ENCODE measurements around the gene RARA. TPM values are rescaled to one million over a fixed set of nuclear protein-coding genes. Genes with fewer than 3 reads are reported as not detected.
"Not testable (repeated sequence)": the region's sequence is repeated elsewhere in the genome, so short reads cannot be mapped to it uniquely, and the experiment has no call there.

Gene RARA
- total RNA-seq, 1 experiment from 2014 or later = 35.1 TPM

DNA sequence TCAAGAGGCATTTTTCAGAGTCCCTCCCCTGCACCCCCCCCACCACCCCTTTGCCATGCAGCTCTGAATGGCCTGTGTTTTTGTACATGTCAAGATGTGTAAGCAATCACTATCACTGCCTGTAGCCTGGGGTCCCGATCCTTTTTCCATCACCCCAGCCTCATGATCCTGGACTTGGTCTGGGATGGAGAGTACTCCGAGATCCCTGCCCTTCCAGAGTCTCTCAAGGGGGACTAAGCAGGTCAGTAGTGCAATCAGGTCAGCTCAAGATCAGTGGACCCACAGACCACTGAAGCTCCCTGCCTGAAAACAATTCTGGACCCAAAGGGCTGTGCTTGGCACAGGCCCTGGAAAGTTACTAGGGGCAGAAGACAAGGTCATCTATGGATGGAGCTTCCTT lies 63.1 kb downstream of the RARA start:
- BruUV-seq (replicated peaks) = no TSS peak
- no peak for ATAC-seq
- POLR2A ChIA-PET = no interaction called here

DNA sequence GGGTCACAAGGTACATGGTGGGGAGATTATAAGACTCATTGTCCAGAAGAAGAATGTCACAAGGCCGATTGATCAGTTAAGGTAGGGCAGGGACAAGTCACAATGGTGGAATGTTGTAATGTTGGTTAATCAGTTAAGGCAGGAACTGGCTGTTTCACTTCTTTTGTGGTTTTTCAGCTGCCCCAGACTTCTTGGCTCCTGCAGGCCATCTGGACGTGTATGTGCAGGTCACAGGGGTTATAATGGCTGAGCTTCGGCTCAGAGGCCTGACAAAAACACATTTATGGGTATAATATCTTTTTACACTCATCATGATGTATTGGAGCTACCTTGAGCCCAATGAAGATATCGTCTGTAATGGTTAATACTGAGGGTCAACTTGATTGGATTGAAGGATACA lies 63.7 kb downstream of the RARA start:
- H3K4me2 ChIP-seq (ENCODE audit: low read length); RAD21 ChIA-PET (ENCODE audit: low non-redundant PET in 1 of 2, low total read pairs in 2 of 2, uncharacterized antibody in 2 of 2, unreplicated experiment in 2 of 2); H3K9me3 ChIP-seq (ENCODE audit: control insufficient read depth in 1 of 2, insufficient read depth in 1 of 2, low read depth in 1 of 2, low read length in 2 of 2); H2AFZ ChIP-seq (ENCODE audit: low read depth, low read length, poor library complexity, severe bottlenecking); H3K9ac ChIP-seq (ENCODE audit: low read length); BruUV-seq (replicated peaks); intact Hi-C loops (cut with micrococcal nuclease); H4K20me1 ChIP-seq (ENCODE audit: insufficient read depth); H3K36me3 ChIP-seq (ENCODE audit: control insufficient read depth in 1 of 2, insufficient read depth in 2 of 2, low read length in 2 of 2); H3K27me3 ChIP-seq (ENCODE audit: insufficient read depth, low read length); H3K4me1 ChIP-seq (ENCODE audit: control insufficient read depth in 1 of 2, insufficient read depth in 2 of 2, low read length in 2 of 2); H3K79me2 ChIP-seq (ENCODE audit: insufficient read depth, low read length); CTCF ChIA-PET; ATAC-seq; DNase-seq (ENCODE audit: low read depth, low spot score); H3K9me2 ChIP-seq (ENCODE audit: insufficient read depth); POLR2A ChIA-PET; H3K27ac ChIP-seq (ENCODE audit: low read depth, low read length); H3K4me3 ChIP-seq (replicated peaks in 1 of 2; ENCODE audit: low read depth in 1 of 2, low read length in 2 of 2): not testable (repeated sequence)

More for the DNA sequence above, 63.1 kb downstream of the RARA start:
- intact Hi-C loops (cut with micrococcal nuclease) = no loop called here
- Histone ChIP-seq H3K79me2 (ENCODE audit: insufficient read depth, low read length) (no peaks in the 10 kb centered on the region), H2AFZ (ENCODE audit: low read depth, low read length, poor library complexity, severe bottlenecking) (no peak overlapping the region), H3K27ac (ENCODE audit: low read depth, low read length) (no peak overlapping the region), H3K9me2 (ENCODE audit: insufficient read depth) (no peaks in the 10 kb centered on the region), H3K27me3 (ENCODE audit: insufficient read depth, low read length) (no peaks in the 10 kb centered on the region), H3K9ac (ENCODE audit: low read length) (no peak overlapping the region), H3K4me3 (replicated peaks in 1 of 2; ENCODE audit: low read depth in 1 of 2, low read length in 2 of 2) (no peak overlapping the region), H4K20me1 (ENCODE audit: insufficient read depth) (no peaks in the 10 kb centered on the region), H3K4me2 (ENCODE audit: low read length) (no peak overlapping the region), H3K36me3 (ENCODE audit: control insufficient read depth in 1 of 2, insufficient read depth in 2 of 2, low read length in 2 of 2) (no peaks in the 10 kb centered on the region), H3K9me3 (ENCODE audit: control insufficient read depth in 1 of 2, insufficient read depth in 1 of 2, low read depth in 1 of 2, low read length in 2 of 2) (no peaks in the 10 kb centered on the region), H3K4me1 (ENCODE audit: control insufficient read depth in 1 of 2, insufficient read depth in 2 of 2, low read length in 2 of 2) (no peaks in the 10 kb centered on the region)
- RAD21 ChIA-PET (ENCODE audit: low non-redundant PET in 1 of 2, low total read pairs in 2 of 2, uncharacterized antibody in 2 of 2, unreplicated experiment in 2 of 2) = no interaction called here
- TF ChIP-seq EZH2phosphoT487 (IDR thresholded peaks at IDR 0.05; ENCODE audit: borderline replicate concordance) = no peak
- TF ChIP-seq EGR1 (IDR thresholded peaks at IDR 0.05; ENCODE audit: low read depth) = no peak
- no peak for TF ChIP-seq JUND (IDR thresholded peaks at IDR 0.05)
- TF ChIP-seq, protein P1, sequence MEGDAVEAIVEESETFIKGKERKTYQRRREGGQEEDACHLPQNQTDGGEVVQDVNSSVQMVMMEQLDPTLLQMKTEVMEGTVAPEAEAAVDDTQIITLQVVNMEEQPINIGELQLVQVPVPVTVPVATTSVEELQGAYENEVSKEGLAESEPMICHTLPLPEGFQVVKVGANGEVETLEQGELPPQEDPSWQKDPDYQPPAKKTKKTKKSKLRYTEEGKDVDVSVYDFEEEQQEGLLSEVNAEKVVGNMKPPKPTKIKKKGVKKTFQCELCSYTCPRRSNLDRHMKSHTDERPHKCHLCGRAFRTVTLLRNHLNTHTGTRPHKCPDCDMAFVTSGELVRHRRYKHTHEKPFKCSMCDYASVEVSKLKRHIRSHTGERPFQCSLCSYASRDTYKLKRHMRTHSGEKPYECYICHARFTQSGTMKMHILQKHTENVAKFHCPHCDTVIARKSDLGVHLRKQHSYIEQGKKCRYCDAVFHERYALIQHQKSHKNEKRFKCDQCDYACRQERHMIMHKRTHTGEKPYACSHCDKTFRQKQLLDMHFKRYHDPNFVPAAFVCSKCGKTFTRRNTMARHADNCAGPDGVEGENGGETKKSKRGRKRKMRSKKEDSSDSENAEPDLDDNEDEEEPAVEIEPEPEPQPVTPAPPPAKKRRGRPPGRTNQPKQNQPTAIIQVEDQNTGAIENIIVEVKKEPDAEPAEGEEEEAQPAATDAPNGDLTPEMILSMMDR (IDR thresholded peaks at IDR 0.05 in 2 of 3, conservative IDR thresholded peaks at IDR 0.05 in 1 of 3; ENCODE audit: borderline replicate concordance in 1 of 3, insufficient read depth in 1 of 3, low read depth in 2 of 3, low read length in 2 of 3) = no peak
- no peak for TF ChIP-seq SIN3A (IDR thresholded peaks at IDR 0.05; ENCODE audit: low read depth)
- no peak for TF ChIP-seq ZNF274 (IDR thresholded peaks at IDR 0.05; ENCODE audit: low read depth, low read length)
- TF ChIP-seq CBX3 (IDR thresholded peaks at IDR 0.05; ENCODE audit: low read depth) = no peak
- TF ChIP-seq, protein P2, sequence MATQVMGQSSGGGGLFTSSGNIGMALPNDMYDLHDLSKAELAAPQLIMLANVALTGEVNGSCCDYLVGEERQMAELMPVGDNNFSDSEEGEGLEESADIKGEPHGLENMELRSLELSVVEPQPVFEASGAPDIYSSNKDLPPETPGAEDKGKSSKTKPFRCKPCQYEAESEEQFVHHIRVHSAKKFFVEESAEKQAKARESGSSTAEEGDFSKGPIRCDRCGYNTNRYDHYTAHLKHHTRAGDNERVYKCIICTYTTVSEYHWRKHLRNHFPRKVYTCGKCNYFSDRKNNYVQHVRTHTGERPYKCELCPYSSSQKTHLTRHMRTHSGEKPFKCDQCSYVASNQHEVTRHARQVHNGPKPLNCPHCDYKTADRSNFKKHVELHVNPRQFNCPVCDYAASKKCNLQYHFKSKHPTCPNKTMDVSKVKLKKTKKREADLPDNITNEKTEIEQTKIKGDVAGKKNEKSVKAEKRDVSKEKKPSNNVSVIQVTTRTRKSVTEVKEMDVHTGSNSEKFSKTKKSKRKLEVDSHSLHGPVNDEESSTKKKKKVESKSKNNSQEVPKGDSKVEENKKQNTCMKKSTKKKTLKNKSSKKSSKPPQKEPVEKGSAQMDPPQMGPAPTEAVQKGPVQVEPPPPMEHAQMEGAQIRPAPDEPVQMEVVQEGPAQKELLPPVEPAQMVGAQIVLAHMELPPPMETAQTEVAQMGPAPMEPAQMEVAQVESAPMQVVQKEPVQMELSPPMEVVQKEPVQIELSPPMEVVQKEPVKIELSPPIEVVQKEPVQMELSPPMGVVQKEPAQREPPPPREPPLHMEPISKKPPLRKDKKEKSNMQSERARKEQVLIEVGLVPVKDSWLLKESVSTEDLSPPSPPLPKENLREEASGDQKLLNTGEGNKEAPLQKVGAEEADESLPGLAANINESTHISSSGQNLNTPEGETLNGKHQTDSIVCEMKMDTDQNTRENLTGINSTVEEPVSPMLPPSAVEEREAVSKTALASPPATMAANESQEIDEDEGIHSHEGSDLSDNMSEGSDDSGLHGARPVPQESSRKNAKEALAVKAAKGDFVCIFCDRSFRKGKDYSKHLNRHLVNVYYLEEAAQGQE (IDR thresholded peaks at IDR 0.05; ENCODE audit: low read depth) = no peak
- TF ChIP-seq CEBPB (IDR thresholded peaks at IDR 0.05; ENCODE audit: low read depth) = no peak
- TF ChIP-seq TCF7L2 (IDR thresholded peaks at IDR 0.05; ENCODE audit: borderline replicate concordance, extremely low read depth, insufficient read depth, insufficient read length) = no peak
- TF ChIP-seq ELF1 (IDR thresholded peaks at IDR 0.05; ENCODE audit: borderline replicate concordance, low read depth) = no peak
- no peak for TF ChIP-seq SP1 (IDR thresholded peaks at IDR 0.05; ENCODE audit: low read depth)
- no peak for TF ChIP-seq FOSL1 (IDR thresholded peaks at IDR 0.05; ENCODE audit: low read depth)
- TF ChIP-seq EZH2 (IDR thresholded peaks at IDR 0.05) = no peak
- TF ChIP-seq, protein P3, sequence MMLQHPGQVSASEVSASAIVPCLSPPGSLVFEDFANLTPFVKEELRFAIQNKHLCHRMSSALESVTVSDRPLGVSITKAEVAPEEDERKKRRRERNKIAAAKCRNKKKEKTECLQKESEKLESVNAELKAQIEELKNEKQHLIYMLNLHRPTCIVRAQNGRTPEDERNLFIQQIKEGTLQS (IDR thresholded peaks at IDR 0.05) = no peak
- TF ChIP-seq RAD21 (IDR thresholded peaks at IDR 0.05; ENCODE audit: low read depth) = no peak
- TF ChIP-seq ZFX (IDR thresholded peaks at IDR 0.05) = no peak
- TF ChIP-seq, protein P4, sequence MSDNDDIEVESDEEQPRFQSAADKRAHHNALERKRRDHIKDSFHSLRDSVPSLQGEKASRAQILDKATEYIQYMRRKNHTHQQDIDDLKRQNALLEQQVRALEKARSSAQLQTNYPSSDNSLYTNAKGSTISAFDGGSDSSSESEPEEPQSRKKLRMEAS (IDR thresholded peaks at IDR 0.05) = no peak
- no peak for TF ChIP-seq POLR2A (IDR thresholded peaks at IDR 0.05; ENCODE audit: borderline replicate concordance, extremely low read depth, insufficient read depth, insufficient read length)
- CTCF ChIA-PET = no interaction called here
- no peak for DNase-seq (ENCODE audit: low read depth, low spot score)

All from HCT116 (cell line).